ENCODE data around the gene ZNF593OS.

DNA sequence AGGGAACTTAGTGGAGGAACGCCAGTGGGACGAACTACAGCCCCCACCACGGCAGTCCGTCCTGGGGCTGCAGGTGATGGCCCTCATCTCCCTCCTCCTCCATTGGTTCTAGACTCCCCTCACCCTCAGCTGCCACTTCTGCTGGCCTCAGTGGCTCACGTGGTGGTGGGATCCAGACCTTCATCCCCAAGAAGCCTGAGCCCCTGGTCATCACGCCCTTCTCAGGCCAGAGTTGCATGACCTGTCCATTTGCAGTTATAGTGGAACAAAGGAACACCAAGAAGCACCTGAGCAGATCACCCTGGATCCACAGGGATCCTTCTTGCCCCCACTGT, 25.7 kb downstream of the ZNF593OS start:
- TF ChIP-seq, protein P1, sequence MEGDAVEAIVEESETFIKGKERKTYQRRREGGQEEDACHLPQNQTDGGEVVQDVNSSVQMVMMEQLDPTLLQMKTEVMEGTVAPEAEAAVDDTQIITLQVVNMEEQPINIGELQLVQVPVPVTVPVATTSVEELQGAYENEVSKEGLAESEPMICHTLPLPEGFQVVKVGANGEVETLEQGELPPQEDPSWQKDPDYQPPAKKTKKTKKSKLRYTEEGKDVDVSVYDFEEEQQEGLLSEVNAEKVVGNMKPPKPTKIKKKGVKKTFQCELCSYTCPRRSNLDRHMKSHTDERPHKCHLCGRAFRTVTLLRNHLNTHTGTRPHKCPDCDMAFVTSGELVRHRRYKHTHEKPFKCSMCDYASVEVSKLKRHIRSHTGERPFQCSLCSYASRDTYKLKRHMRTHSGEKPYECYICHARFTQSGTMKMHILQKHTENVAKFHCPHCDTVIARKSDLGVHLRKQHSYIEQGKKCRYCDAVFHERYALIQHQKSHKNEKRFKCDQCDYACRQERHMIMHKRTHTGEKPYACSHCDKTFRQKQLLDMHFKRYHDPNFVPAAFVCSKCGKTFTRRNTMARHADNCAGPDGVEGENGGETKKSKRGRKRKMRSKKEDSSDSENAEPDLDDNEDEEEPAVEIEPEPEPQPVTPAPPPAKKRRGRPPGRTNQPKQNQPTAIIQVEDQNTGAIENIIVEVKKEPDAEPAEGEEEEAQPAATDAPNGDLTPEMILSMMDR (IDR thresholded peaks at IDR 0.05), result no peak
- no peak for TF ChIP-seq POLR2A (IDR thresholded peaks at IDR 0.05)
